K562 (cell line): ENCODE data around the gene DNAJB13. TPM values are rescaled to one million over a fixed set of nuclear protein-coding genes. Genes with fewer than 3 reads are reported as not detected.

Experiments used
- DIDO1 ChIP-seq: fragments of 450-650 bp; IDR thresholded peaks from 2 replicates; pipeline ENCODE4 v1.6.1; 2016; ENCODE audit warnings: low read depth, missing biosample characterization, missing genetic modification characterization
- FOXJ3 ChIP-seq: sonication (generic); formaldehyde crosslinking; IDR thresholded peaks from 2 replicates; pipeline ENCODE4 v1.4.0; 2020; ENCODE audit warnings: mild to moderate bottlenecking, missing genetic modification reagents
- ZBTB17 ChIP-seq: fragments of 450-650 bp; formaldehyde crosslinking; IDR thresholded peaks from 2 replicates; pipeline ENCODE4 v1.4.0; 2020; ENCODE audit warnings: mild to moderate bottlenecking
- ZNF551 ChIP-seq: fragments of 250-450 bp; sonication (Bioruptor Pico); IDR thresholded peaks from 2 replicates; pipeline ENCODE4 v1.5.0; 2021; ENCODE audit warnings: mild to moderate bottlenecking, moderate library complexity
- ZNF75A ChIP-seq: fragments of 450-650 bp; formaldehyde crosslinking; IDR thresholded peaks from 2 replicates; pipeline ENCODE4 v1.4.0; 2020; ENCODE audit warnings: mild to moderate bottlenecking
- polyA plus RNA-seq, 8 experiments: library from polyadenylated mRNA; depleted of rRNA in 4 of 8; stranded (reverse) in 5 of 8; unstranded in 3 of 8; fragments of >200 nt; fragmentation: Nextera tagmentation in 2 of 8; fragmentation: Illumina TruSeq in 1 of 8; extraction: Ambion mirVana in 2 of 8; extraction: Trizol in 1 of 8; gene quantifications; 2 replicates each; pipeline versions ENCODE4 v1.2.1 to v1.2.3, GENCODE V29; 2011 to 2014; ENCODE audit warnings: inconsistent platforms in 1 of 8, missing spikeins in 1 of 8
- total RNA-seq, 7 experiments: library from RNA; depleted of rRNA in 6 of 7; stranded (reverse); fragments of >200 nt in 6 of 7; fragmentation: Illumina TruSeq in 2 of 7; extraction: Trizol in 2 of 7; gene quantifications; 2 replicates each; pipeline versions ENCODE4 v1.2.1 to v1.2.3, GENCODE V29; 2011 to 2021; ENCODE audit warnings: low replicate concordance in 1 of 7
- TF ChIP-seq, protein P1 (sequence below): sonication (generic); formaldehyde crosslinking; IDR thresholded peaks from 2 replicates; pipeline ENCODE4 v1.8.1; 2023; ENCODE audit warnings: missing genetic modification reagents, mild to moderate bottlenecking, borderline replicate concordance
- TF ChIP-seq, protein P2 (sequence below), 2 experiments: IDR thresholded peaks; 2 replicates each; pipeline ENCODE4 v1.6.1; 2012; ENCODE audit warnings: improper control_type of control experiment in 2 of 2, low read depth in 2 of 2, low read length in 2 of 2, borderline replicate concordance in 1 of 2
- TF ChIP-seq, protein P3 (sequence below): fragments of 250-450 bp; sonication (Bioruptor Pico); IDR thresholded peaks from 2 replicates; pipeline ENCODE4 v1.4.0; 2020
- TF ChIP-seq, protein P4 (sequence below): fragments of 450-650 bp; formaldehyde crosslinking; IDR thresholded peaks from 2 replicates; pipeline ENCODE4 v1.4.0; 2020; ENCODE audit warnings: mild to moderate bottlenecking, mixed read lengths

DNAJB13 gene
- total and polyA plus RNA-seq, 9 of the 15 experiments (the other 6 are each of a cell fraction or from before 2014, with no cell fraction given), result 0.14 TPM; not detected in 8

- TF ChIP-seq, protein P1, sequence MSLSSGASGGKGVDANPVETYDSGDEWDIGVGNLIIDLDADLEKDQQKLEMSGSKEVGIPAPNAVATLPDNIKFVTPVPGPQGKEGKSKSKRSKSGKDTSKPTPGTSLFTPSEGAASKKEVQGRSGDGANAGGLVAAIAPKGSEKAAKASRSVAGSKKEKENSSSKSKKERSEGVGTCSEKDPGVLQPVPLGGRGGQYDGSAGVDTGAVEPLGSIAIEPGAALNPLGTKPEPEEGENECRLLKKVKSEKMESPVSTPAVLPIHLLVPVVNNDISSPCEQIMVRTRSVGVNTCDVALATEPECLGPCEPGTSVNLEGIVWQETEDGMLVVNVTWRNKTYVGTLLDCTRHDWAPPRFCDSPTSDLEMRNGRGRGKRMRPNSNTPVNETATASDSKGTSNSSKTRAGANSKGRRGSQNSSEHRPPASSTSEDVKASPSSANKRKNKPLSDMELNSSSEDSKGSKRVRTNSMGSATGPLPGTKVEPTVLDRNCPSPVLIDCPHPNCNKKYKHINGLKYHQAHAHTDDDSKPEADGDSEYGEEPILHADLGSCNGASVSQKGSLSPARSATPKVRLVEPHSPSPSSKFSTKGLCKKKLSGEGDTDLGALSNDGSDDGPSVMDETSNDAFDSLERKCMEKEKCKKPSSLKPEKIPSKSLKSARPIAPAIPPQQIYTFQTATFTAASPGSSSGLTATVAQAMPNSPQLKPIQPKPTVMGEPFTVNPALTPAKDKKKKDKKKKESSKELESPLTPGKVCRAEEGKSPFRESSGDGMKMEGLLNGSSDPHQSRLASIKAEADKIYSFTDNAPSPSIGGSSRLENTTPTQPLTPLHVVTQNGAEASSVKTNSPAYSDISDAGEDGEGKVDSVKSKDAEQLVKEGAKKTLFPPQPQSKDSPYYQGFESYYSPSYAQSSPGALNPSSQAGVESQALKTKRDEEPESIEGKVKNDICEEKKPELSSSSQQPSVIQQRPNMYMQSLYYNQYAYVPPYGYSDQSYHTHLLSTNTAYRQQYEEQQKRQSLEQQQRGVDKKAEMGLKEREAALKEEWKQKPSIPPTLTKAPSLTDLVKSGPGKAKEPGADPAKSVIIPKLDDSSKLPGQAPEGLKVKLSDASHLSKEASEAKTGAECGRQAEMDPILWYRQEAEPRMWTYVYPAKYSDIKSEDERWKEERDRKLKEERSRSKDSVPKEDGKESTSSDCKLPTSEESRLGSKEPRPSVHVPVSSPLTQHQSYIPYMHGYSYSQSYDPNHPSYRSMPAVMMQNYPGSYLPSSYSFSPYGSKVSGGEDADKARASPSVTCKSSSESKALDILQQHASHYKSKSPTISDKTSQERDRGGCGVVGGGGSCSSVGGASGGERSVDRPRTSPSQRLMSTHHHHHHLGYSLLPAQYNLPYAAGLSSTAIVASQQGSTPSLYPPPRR (CRISPR knock-in tag), result 0 out of 2 replicates have a peak, but pooled peaks have one; percentile 29
- TF ChIP-seq, protein P2, sequence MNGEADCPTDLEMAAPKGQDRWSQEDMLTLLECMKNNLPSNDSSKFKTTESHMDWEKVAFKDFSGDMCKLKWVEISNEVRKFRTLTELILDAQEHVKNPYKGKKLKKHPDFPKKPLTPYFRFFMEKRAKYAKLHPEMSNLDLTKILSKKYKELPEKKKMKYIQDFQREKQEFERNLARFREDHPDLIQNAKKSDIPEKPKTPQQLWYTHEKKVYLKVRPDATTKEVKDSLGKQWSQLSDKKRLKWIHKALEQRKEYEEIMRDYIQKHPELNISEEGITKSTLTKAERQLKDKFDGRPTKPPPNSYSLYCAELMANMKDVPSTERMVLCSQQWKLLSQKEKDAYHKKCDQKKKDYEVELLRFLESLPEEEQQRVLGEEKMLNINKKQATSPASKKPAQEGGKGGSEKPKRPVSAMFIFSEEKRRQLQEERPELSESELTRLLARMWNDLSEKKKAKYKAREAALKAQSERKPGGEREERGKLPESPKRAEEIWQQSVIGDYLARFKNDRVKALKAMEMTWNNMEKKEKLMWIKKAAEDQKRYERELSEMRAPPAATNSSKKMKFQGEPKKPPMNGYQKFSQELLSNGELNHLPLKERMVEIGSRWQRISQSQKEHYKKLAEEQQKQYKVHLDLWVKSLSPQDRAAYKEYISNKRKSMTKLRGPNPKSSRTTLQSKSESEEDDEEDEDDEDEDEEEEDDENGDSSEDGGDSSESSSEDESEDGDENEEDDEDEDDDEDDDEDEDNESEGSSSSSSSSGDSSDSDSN (IDR thresholded peaks at IDR 0.05; ENCODE audit: borderline replicate concordance in 1 of 2, low read depth in 2 of 2, low read length in 2 of 2), result peak; percentile 75 to 92; a peak in 2 of 4 replicates
- peak; percentile 79 for TF ChIP-seq ZBTB17 (CRISPR knock-in tag)
- TF ChIP-seq FOXJ3, result no peak
- TF ChIP-seq ZNF551 (CRISPR knock-in tag), result no peak
- peak; percentile 69; the same call in 1 of the 2 replicates for TF ChIP-seq DIDO1 (tag)
- TF ChIP-seq, protein P3, sequence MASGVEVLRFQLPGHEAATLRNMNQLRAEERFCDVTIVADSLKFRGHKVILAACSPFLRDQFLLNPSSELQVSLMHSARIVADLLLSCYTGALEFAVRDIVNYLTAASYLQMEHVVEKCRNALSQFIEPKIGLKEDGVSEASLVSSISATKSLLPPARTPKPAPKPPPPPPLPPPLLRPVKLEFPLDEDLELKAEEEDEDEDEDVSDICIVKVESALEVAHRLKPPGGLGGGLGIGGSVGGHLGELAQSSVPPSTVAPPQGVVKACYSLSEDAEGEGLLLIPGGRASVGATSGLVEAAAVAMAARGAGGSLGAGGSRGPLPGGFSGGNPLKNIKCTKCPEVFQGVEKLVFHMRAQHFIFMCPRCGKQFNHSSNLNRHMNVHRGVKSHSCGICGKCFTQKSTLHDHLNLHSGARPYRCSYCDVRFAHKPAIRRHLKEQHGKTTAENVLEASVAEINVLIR (CRISPR knock-in tag), result peak; percentile 60
- TF ChIP-seq, protein P4, sequence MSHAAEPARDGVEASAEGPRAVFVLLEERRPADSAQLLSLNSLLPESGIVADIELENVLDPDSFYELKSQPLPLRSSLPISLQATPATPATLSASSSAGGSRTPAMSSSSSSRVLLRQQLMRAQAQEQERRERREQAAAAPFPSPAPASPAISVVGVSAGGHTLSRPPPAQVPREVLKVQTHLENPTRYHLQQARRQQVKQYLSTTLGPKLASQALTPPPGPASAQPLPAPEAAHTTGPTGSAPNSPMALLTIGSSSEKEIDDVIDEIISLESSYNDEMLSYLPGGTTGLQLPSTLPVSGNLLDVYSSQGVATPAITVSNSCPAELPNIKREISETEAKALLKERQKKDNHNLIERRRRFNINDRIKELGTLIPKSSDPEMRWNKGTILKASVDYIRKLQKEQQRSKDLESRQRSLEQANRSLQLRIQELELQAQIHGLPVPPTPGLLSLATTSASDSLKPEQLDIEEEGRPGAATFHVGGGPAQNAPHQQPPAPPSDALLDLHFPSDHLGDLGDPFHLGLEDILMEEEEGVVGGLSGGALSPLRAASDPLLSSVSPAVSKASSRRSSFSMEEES (CRISPR knock-in tag), result peak; percentile 76
- TF ChIP-seq ZNF75A (CRISPR knock-in tag), result no peak
Measured at GRCh38 chr11:73982990-73983740, 32.3 kb downstream of the DNAJB13 start (continued).
